ENCODE results near the gene C1orf122.

Gene C1orf122

DNA sequence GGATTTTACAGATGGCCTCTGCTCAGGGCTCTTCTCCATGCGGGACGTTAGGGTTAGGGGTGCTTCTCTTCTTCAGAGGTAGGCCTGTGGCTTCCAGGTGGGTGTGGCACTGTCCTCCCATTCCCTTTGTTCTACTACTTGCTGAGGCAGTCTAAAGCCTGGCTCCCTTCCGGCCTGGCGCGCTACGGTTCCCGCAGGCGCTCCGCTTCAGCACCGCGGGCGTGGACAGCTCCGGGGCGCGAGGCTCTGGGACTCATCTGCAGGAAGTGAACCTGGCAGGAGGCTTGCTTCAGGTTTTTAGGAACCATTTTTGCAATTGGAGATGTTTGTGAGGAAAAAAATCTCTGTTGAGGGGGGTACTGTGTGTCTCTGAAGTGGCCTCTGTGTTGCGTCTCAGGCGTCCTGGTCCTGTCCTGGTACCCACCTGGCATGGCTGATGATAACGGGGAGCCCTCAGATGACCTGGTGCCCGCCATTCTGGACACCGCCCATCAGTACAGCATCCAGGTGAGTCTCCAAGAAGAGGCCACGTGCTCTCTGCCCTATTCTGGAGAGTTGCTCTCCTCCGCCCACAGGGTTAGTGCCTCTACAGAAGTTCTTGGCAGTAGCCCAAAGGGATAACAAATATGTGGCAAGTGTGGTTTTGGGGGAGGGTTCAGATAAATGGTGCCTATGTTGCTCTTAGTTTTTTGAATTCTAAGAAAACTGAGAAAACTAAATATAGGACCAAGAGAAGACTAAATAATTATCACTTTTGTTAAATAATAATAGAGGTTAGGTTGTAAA lies 12.1 kb upstream of the C1orf122 start:
- TF ChIP-seq, protein P1, sequence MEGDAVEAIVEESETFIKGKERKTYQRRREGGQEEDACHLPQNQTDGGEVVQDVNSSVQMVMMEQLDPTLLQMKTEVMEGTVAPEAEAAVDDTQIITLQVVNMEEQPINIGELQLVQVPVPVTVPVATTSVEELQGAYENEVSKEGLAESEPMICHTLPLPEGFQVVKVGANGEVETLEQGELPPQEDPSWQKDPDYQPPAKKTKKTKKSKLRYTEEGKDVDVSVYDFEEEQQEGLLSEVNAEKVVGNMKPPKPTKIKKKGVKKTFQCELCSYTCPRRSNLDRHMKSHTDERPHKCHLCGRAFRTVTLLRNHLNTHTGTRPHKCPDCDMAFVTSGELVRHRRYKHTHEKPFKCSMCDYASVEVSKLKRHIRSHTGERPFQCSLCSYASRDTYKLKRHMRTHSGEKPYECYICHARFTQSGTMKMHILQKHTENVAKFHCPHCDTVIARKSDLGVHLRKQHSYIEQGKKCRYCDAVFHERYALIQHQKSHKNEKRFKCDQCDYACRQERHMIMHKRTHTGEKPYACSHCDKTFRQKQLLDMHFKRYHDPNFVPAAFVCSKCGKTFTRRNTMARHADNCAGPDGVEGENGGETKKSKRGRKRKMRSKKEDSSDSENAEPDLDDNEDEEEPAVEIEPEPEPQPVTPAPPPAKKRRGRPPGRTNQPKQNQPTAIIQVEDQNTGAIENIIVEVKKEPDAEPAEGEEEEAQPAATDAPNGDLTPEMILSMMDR (IDR thresholded peaks at IDR 0.05; ENCODE audit: insufficient read depth, low read length, missing control alignments), result no peak
- POLR2A ChIA-PET, result no interaction called here
- H3K4me3 ChIP-seq (ENCODE audit: low read depth, low read length), result no peak overlapping the region; the same call in 1 of the 2 replicates
- DNase-seq (ENCODE audit: low read depth, low spot score), result no peak
- CTCF ChIA-PET, result no interaction called here

DNA sequence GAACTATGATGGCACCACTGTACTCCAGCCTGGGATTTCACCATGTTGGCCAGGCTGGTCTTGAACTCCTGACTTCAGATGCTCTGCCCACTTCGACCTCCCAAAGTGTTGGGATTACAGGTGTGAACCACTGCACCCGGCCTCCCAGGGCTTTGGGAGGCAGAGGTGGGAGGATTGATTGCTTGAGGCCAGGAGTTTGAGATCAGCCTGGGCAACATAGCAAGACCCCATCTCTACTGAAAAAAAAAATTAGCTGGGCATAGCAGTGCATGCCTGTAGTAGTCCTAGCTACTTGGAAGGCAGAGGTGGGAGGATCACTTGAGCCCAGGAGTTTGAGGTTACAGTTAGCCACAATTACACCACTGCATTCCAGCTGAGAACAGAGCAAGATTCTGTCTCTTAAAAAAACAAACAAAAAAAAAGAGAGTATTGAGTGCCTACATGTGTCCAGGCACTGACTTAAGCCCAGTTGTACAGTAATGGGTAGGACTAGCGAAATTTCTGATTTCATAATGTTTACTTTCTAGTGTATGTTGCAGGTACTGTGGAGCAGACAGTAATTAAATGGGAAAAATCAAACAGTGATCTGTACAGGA lies 9.7 kb upstream of the C1orf122 start:
- H3K4me3 ChIP-seq (ENCODE audit: low read depth, low read length), result no peak overlapping the region
- peak; percentile 46 for DNase-seq (ENCODE audit: low read depth, low spot score)
- ChIA-PET CTCF (no interaction called here), POLR2A (interaction anchor here (3.2 kb wide), 1 partner anchor 10 kb away, joined by 13 read pairs; the partner anchor contains the start of genes C1orf122 and YRDC)
- TF ChIP-seq, protein P1 (IDR thresholded peaks at IDR 0.05; ENCODE audit: insufficient read depth, low read length, missing control alignments), result no peak

DNA sequence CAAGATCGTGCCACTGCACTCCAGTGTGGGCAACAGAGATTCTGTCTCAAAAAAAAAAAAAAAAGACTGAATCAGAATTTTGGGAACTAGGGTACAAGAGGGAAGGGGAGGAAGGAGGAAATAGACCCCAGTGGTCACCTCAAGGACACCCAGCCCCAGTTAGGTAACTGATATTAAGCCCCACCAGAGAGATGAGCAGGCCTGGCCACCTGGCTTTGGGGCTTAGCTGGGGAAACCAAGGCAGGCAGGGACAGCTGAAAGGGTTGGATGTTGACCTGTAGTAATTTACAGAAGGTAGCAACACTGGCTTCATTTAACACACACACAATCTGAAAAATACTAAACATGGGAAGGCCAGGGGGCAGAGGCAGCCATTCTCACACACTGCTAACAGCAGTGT lies 5.2 kb upstream of the C1orf122 start:
- ChIA-PET CTCF (no interaction called here), POLR2A (no interaction called here)
- H3K4me3 ChIP-seq (ENCODE audit: low read depth, low read length), result no peak overlapping the region
- TF ChIP-seq, protein P1 (IDR thresholded peaks at IDR 0.05; ENCODE audit: insufficient read depth, low read length, missing control alignments), result no peak
- DNase-seq (ENCODE audit: low read depth, low spot score), result no peak

DNA sequence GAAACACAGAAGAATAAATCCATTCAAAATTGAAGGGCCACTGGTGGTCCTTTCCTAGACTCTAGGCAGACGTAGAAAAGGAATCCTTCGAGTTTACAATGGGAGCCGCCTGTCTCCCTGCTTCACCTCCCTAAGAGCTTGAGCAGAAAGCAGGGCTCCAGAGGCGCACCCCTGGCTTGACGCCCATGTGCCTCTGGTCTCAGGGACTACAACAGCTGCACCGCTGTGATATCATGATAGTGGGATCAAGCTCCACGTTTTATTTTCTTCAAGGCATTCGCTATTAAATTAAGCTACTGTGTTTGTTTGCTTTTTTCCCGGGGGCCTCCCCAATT lies 403 bp upstream of the C1orf122 start:
- DNase-seq (ENCODE audit: low read depth, low spot score), result no peak
- TF ChIP-seq, protein P1 (IDR thresholded peaks at IDR 0.05; ENCODE audit: insufficient read depth, low read length, missing control alignments), result no peak
- H3K4me3 ChIP-seq (ENCODE audit: low read depth, low read length), result peak overlapping the region; percentile 84
- ChIA-PET POLR2A (interaction anchor here (0.9 to 1.7 kb wide), 5 partner anchors 9 to 1769 kb away, joined by 3 to 13 read pairs (median 3); partner anchors contain the start of genes CDCA8, MTF1 and PABPC4), CTCF (interaction anchor here (3.0 kb wide), 1 partner anchor 54 kb away, joined by 17 read pairs; no protein-coding TSS in a partner anchor)

DNA sequence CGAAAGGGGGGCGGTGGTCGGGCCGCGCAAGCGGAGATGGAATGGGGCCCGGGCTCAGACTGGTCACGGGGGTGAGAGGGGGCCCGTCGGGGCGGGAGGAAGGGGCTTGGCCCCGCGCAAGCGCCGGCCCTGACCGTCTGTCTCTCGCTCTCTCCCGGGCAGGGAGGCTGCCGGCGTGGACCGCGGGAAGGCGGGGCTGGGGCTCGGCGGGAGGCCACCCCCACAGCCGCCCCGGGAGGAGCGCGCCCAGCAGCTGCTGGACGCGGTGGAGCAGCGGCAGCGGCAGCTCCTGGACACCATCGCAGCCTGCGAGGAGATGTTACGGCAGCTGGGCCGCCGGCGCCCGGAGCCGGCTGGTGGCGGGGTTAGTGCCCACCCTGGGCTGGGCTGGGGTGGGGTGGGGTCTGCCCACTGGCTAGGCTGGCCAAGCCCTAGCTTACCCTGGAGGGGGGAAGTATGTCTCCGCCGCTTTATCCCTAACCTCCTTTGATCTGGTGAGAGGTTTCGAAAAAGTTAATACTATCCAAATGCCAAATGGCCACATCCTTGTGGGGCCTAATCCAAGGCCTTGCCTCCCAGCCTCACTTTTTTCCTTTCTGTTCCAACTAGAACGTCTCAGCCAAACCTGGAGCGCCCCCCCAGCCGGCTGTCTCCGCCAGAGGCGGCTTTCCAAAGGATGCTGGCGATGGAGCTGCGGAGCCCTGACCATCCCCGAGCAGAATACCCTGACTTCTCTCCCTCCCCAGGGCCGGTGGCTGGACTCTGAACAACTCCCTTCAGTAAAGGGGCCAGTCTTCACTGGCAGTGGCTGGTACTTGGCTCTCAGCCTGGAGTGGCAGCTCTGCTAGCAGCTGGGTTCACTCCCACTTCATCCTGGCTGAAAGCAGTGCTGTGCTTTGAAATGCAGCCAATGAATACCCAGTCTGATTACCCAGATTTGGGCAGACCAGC lies 1.1 kb downstream of the C1orf122 start:
- TF ChIP-seq, protein P1 (IDR thresholded peaks at IDR 0.05; ENCODE audit: insufficient read depth, low read length, missing control alignments), result no peak
- DNase-seq (ENCODE audit: low read depth, low spot score), result no peak
- H3K4me3 ChIP-seq (ENCODE audit: low read depth, low read length), result peak overlapping the region; percentile 84
- POLR2A ChIA-PET, result interaction anchor here (0.5 to 1.7 kb wide), 12 partner anchors 8 to 1768 kb away, joined by 3 to 13 read pairs (median 4); partner anchors contain the start of genes CDCA8, MTF1 and PABPC4
- CTCF ChIA-PET, result interaction anchor here (1.1 to 1.4 kb wide), 3 partner anchors 9 to 51 kb away, joined by 3 to 7 read pairs (median 4); partner anchors contain the start of gene MTF1
